Measurements from ENCODE around the gene SCYGR4. TPM values are rescaled to one million over a fixed set of nuclear protein-coding genes. Genes with fewer than 3 reads are reported as not detected.

Gene SCYGR4, protein sequence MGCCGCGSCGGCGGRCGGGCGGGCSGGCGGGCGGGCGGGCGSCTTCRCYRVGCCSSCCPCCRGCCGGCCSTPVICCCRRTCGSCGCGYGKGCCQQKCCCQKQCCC
- not detected for total RNA-seq

GRCh38 chr2:227617316-227618230 is at the start of gene SCYGR4:
TSS of gene SCYGR4 (plus strand) at chr2:227617498. CDS start at chr2:227617498, 0 bp downstream.
- Mint-ChIP-seq H3K4me3 (no peak within 1 kb of the TSS), H3K9me3 (ENCODE audit: low read depth) (no peaks in the 10 kb centered on the region), H3K36me3 (no peaks in the 10 kb centered on the region), H3K27me3 (peaks cover 46% of the 10 kb centered on the region), H3K27ac (no peak within 1 kb of the TSS), H3K4me1 (no peaks in the 10 kb centered on the region)
- ATAC-seq (no peak), DNase-seq (no peak)
- CTCF ChIA-PET = interaction anchor here (0.5 kb wide), 1 partner anchor 18 kb away, joined by 4 read pairs; no protein-coding TSS in a partner anchor

DNA sequence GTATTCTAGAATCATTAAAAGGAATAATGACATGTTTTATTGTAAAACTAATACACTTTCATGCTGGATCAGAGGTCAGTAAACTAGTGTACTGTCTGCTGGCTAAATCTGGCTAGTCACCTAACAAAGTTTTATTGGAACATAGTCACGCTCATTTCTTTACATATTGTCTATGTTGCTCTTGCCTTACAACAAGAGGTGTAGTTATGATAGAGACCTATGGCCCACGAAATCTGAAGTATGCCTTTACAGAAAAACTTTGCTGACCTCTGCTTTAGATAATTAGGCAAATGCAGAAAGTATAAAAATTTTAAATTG is 48.5 kb upstream of the SCYGR4 start:
- Mint-ChIP-seq H3K27ac (no peak overlapping the region), H3K27me3 (no peaks in the 10 kb centered on the region), H3K36me3 (peaks cover 3% of the 10 kb centered on the region), H3K4me3 (no peak overlapping the region), H3K9me3 (ENCODE audit: low read depth) (no peaks in the 10 kb centered on the region), H3K4me1 (no peaks in the 10 kb centered on the region)
- DNase-seq = no peak
- CTCF ChIA-PET = no interaction called here
- no peak for ATAC-seq

- H3K4me3 Mint-ChIP-seq = no peak overlapping the region
- H3K9me3 Mint-ChIP-seq (ENCODE audit: low read depth) = no peaks in the 10 kb centered on the region
- no peaks in the 10 kb centered on the region for H3K4me1 Mint-ChIP-seq
- no peaks in the 10 kb centered on the region for H3K36me3 Mint-ChIP-seq
- DNase-seq (no peak), ATAC-seq (no peak)
- CTCF ChIA-PET = no interaction called here
- H3K27ac Mint-ChIP-seq = no peak overlapping the region
- peaks cover 2% of the 10 kb centered on the region for H3K27me3 Mint-ChIP-seq
Observed at GRCh38 chr2:227570615-227571014, 46.7 kb upstream of the SCYGR4 start.

GRCh38 chr2:227576110-227576509 is 41.2 kb upstream of the SCYGR4 start:
- Mint-ChIP-seq H3K27me3 (peaks cover 35% of the 10 kb centered on the region), H3K9me3 (ENCODE audit: low read depth) (no peaks in the 10 kb centered on the region), H3K4me1 (no peaks in the 10 kb centered on the region), H3K36me3 (no peaks in the 10 kb centered on the region), H3K4me3 (no peak overlapping the region), H3K27ac (no peak overlapping the region)
- DNase-seq (no peak), ATAC-seq (no peak)
- CTCF ChIA-PET = interaction anchor here (0.7 kb wide), 1 partner anchor 191 kb away, joined by 5 read pairs; no protein-coding TSS in a partner anchor

DNA sequence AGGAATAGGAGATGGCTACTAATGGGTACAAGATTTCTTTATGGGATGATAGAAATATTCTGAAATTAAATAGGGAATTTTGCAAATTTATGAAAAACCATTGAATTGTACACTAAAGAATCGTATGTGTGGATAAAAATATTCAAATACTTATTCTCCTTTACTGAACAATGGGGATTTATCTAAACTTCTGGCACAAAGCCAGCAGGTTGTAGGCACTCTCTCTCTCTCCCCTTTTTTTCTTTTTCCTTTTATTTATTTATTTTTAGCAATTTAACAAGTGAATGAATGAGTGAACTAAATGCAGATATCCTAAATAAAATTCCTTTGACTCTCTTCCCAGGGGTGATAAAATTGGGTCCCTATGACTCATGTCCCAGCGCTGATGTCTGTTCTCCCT is 40.5 kb upstream of the SCYGR4 start:
- no peak overlapping the region for H3K27ac Mint-ChIP-seq
- H3K9me3 Mint-ChIP-seq (ENCODE audit: low read depth) = no peaks in the 10 kb centered on the region
- H3K36me3 Mint-ChIP-seq = no peaks in the 10 kb centered on the region
- DNase-seq = no peak
- H3K4me3 Mint-ChIP-seq = no peak overlapping the region
- peaks cover 39% of the 10 kb centered on the region for H3K27me3 Mint-ChIP-seq
- no peaks in the 10 kb centered on the region for H3K4me1 Mint-ChIP-seq
- ATAC-seq = no peak
- CTCF ChIA-PET = no interaction called here

DNA sequence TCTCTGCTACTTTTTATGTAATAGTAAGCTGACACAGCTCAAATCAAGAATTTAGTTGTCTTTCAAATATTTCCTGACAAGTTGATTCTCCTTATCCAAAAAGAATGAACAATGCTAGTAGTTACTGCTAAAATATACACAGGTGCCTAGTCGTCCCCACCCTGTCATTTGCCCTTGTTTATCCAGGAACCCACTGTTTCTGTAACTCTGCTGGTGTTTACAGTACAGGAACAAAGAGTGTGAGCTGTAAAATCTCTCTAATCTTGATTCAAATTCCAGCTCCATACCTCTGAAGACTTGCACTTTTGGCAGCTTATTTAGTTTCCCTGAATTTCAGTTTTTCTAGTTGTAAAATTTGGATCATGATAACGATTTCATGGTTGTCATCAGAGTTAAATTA is 39.7 kb upstream of the SCYGR4 start:
- no peak overlapping the region for H3K4me3 Mint-ChIP-seq
- peaks cover 41% of the 10 kb centered on the region for H3K27me3 Mint-ChIP-seq
- no peaks in the 10 kb centered on the region for H3K36me3 Mint-ChIP-seq
- H3K9me3 Mint-ChIP-seq (ENCODE audit: low read depth) = peaks cover 2% of the 10 kb centered on the region
- no peaks in the 10 kb centered on the region for H3K4me1 Mint-ChIP-seq
- ATAC-seq (no peak), DNase-seq (no peak)
- CTCF ChIA-PET = no interaction called here
- H3K27ac Mint-ChIP-seq = no peak overlapping the region

- Mint-ChIP-seq H3K9me3 (ENCODE audit: low read depth) (peaks cover 5% of the 10 kb centered on the region), H3K36me3 (no peaks in the 10 kb centered on the region), H3K27ac (no peak overlapping the region), H3K4me1 (no peaks in the 10 kb centered on the region), H3K4me3 (no peak overlapping the region), H3K27me3 (peaks cover 45% of the 10 kb centered on the region)
- ATAC-seq (no peak), DNase-seq (no peak)
- CTCF ChIA-PET = no interaction called here
Observed at GRCh38 chr2:227578642-227579041, 38.7 kb upstream of the SCYGR4 start.

DNA sequence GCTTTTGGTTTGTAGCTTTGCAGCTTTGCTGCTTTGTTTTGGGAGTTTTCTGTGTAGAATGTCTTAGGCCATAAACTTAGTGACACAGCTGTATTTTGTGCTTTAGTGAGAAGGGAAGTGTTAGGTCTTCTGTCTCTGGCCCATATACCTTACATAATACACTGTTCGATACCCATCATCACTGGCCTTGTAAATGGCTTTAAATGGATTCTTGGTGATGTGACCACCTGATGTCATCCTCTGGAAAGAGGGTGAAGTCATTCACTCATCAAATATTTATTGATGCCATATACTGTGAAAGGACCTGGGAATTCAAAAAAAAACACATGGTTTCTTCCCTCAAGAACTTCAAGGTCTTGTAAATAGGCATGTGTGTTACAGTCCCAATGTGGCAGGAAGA is 37.5 kb upstream of the SCYGR4 start:
- CTCF ChIA-PET = no interaction called here
- ATAC-seq (no peak), DNase-seq (no peak)
- Mint-ChIP-seq H3K4me1 (no peaks in the 10 kb centered on the region), H3K27ac (no peak overlapping the region), H3K4me3 (no peak overlapping the region), H3K36me3 (no peaks in the 10 kb centered on the region), H3K9me3 (ENCODE audit: low read depth) (peaks cover 5% of the 10 kb centered on the region), H3K27me3 (peaks cover 45% of the 10 kb centered on the region)

DNA sequence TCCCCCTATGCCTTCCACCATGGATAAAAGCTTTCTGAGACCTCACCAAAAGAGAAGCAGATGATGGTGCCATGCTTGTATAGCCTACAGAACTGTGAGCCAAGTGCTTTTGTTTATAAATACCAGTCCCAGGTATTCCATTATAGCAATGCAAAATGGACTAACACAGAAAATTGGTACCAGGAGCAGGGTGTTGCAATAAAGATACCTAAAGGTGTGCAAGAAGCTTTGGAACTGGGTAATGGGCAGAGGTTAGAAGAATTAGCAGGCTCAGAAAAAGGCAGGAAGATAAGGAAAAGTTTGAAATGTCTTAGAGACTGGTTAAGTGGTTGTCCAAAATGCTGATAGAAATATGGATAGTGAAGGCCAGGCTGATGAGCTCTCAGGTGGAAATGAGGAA is 34.9 kb upstream of the SCYGR4 start:
- ATAC-seq (no peak), DNase-seq (no peak)
- Mint-ChIP-seq H3K27me3 (peaks cover 47% of the 10 kb centered on the region), H3K27ac (no peak overlapping the region), H3K4me3 (no peak overlapping the region), H3K9me3 (ENCODE audit: low read depth) (peaks cover 5% of the 10 kb centered on the region), H3K4me1 (no peaks in the 10 kb centered on the region), H3K36me3 (no peaks in the 10 kb centered on the region)
- CTCF ChIA-PET = no interaction called here

- CTCF ChIA-PET = no interaction called here
- H3K9me3 Mint-ChIP-seq (ENCODE audit: low read depth) = no peaks in the 10 kb centered on the region
- ATAC-seq (no peak), DNase-seq (no peak)
- peaks cover 60% of the 10 kb centered on the region for H3K27me3 Mint-ChIP-seq
- peaks cover 9% of the 10 kb centered on the region for H3K4me1 Mint-ChIP-seq
- H3K4me3 Mint-ChIP-seq = no peak overlapping the region
- no peak overlapping the region for H3K27ac Mint-ChIP-seq
- no peaks in the 10 kb centered on the region for H3K36me3 Mint-ChIP-seq
Observed at GRCh38 chr2:227592694-227593387, 24.5 kb upstream of the SCYGR4 start.

- no peak overlapping the region for H3K27ac Mint-ChIP-seq
- peaks cover 9% of the 10 kb centered on the region for H3K4me1 Mint-ChIP-seq
- no peaks in the 10 kb centered on the region for H3K9me3 Mint-ChIP-seq (ENCODE audit: low read depth)
- no peak for ATAC-seq
- CTCF ChIA-PET = interaction anchor here (1.1 kb wide), 1 partner anchor 11 kb away, joined by 3 read pairs; no protein-coding TSS in a partner anchor
- H3K27me3 Mint-ChIP-seq = peaks cover 52% of the 10 kb centered on the region
- H3K36me3 Mint-ChIP-seq = no peaks in the 10 kb centered on the region
- H3K4me3 Mint-ChIP-seq = no peak overlapping the region
- DNase-seq = no peak
Observed at GRCh38 chr2:227595797-227596196, 21.5 kb upstream of the SCYGR4 start.

- no peaks in the 10 kb centered on the region for H3K36me3 Mint-ChIP-seq
- no peak for ATAC-seq
- CTCF ChIA-PET = interaction anchor here (1.1 kb wide), 1 partner anchor 9 kb away, joined by 3 read pairs; no protein-coding TSS in a partner anchor
- no peak overlapping the region for H3K4me3 Mint-ChIP-seq
- peaks cover 53% of the 10 kb centered on the region for H3K27me3 Mint-ChIP-seq
- no peaks in the 10 kb centered on the region for H3K9me3 Mint-ChIP-seq (ENCODE audit: low read depth)
- H3K27ac Mint-ChIP-seq = no peak overlapping the region
- H3K4me1 Mint-ChIP-seq = peaks cover 9% of the 10 kb centered on the region
- no peak for DNase-seq
Observed at GRCh38 chr2:227597036-227597435, 20.3 kb upstream of the SCYGR4 start.

DNA sequence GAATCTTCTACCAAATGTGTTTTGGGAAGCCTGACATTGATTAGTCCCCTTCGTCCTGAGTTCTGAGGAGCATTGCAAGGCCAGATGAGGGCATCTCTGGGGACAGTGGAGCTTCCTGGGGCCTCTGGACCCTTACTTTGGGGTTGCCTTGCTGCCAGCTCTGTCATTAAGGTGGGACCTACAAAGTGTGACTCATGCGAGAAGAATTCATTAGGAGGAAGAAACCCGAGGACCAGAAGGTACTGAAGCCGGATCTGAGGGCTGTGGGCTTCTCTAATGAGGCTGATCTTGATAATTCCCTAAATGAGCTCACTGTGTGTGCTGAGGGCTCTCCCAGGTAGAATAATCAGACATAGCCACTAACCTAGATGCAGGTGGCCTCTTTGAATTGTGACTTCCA is 19.3 kb upstream of the SCYGR4 start:
- H3K36me3 Mint-ChIP-seq = no peaks in the 10 kb centered on the region

More for the DNA sequence above, 19.3 kb upstream of the SCYGR4 start:
- CTCF ChIA-PET = no interaction called here
- Mint-ChIP-seq H3K4me3 (no peak overlapping the region), H3K27ac (no peak overlapping the region), H3K27me3 (peaks cover 43% of the 10 kb centered on the region), H3K4me1 (peaks cover 5% of the 10 kb centered on the region), H3K9me3 (ENCODE audit: low read depth) (no peaks in the 10 kb centered on the region)
- DNase-seq = no peak
- ATAC-seq = no peak
